ENCODE data around the gene MYBBP1A. TPM values are rescaled to one million over a fixed set of nuclear protein-coding genes. Genes with fewer than 3 reads are reported as not detected.

MYBBP1A gene
- total RNA-seq, 3 donors from 2014 or later (not counting 1 experiment from before 2014, with no cell fraction given), result 50.5 to 58.1 (median 52.7) TPM

DNA sequence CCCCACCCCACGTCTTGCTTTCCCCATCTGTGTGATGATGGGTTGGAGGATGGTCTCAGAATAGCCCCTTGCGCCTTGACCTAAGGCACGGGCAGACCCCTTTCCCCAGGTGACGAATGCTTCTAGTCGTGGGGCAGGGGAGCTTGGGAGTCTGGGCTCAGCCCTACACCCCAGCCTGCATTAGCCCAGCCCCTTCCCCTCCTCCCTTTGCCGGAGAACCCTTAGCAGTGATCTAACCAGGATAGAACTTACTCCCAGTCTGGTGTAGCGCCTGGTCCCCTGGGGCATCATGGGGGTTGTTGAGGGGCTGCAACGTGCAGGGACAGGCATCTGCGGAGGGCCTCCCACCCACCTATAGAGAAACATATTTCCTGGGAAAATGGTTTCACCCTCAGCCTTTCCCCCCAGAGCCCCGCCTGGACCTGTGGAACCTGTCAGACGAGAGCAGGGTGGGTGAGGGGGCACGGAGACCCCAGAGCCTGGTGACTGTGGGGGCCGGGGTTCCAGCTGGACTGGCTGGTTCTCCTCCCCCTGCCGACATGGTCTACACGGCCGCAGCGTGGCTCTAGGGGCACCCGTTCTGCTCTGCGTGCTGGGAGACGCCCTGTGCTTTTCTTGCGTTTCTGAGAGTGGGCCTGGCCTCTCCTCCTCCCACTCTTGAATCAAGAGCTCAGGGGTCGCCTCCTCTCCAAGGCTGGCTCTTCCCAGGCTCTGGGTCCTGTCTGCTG, 33.9 kb upstream of the MYBBP1A start:
- H3K4me1 Mint-ChIP-seq, result no peaks in the 10 kb centered on the region
- H3K9me3 ChIP-seq (ENCODE audit: control insufficient read depth, insufficient read depth, low read length), result no peaks in the 10 kb centered on the region
- H3K36me3 ChIP-seq (ENCODE audit: control insufficient read depth, insufficient read depth, low read length), result no peaks in the 10 kb centered on the region
- peaks cover 11 to 22% of the 10 kb centered on the region in 2 donors for H3K27me3 Mint-ChIP-seq (ENCODE audit: low read depth in 2 of 2)
- ATAC-seq (no peak), DNase-seq (no peak)
- H3K9me3 Mint-ChIP-seq, result no peaks in the 10 kb centered on the region
- no peak overlapping the region for H3K4me3 Mint-ChIP-seq
- TF ChIP-seq, protein P1, sequence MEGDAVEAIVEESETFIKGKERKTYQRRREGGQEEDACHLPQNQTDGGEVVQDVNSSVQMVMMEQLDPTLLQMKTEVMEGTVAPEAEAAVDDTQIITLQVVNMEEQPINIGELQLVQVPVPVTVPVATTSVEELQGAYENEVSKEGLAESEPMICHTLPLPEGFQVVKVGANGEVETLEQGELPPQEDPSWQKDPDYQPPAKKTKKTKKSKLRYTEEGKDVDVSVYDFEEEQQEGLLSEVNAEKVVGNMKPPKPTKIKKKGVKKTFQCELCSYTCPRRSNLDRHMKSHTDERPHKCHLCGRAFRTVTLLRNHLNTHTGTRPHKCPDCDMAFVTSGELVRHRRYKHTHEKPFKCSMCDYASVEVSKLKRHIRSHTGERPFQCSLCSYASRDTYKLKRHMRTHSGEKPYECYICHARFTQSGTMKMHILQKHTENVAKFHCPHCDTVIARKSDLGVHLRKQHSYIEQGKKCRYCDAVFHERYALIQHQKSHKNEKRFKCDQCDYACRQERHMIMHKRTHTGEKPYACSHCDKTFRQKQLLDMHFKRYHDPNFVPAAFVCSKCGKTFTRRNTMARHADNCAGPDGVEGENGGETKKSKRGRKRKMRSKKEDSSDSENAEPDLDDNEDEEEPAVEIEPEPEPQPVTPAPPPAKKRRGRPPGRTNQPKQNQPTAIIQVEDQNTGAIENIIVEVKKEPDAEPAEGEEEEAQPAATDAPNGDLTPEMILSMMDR (IDR thresholded peaks at IDR 0.05), result no peak
- H3K36me3 Mint-ChIP-seq, result no peaks in the 10 kb centered on the region
- WGBS (ENCODE audit: insufficient coverage), result 84% methylated on average over 22 of the region's 22 CpGs
- H3K27me3 ChIP-seq (ENCODE audit: control insufficient read depth, insufficient read depth, low read length), result peaks cover 5% of the 10 kb centered on the region
- intact Hi-C loops (cut with micrococcal nuclease), result no loop called here
- H3K27ac Mint-ChIP-seq, result no peak overlapping the region
- no peak overlapping the region for H3K27ac ChIP-seq (ENCODE audit: low read length)
- no peak overlapping the region for H3K4me3 ChIP-seq (ENCODE audit: low read length)
- H3K4me1 ChIP-seq (ENCODE audit: control insufficient read depth, insufficient read depth, low read length), result peaks cover 1% of the 10 kb centered on the region

DNA sequence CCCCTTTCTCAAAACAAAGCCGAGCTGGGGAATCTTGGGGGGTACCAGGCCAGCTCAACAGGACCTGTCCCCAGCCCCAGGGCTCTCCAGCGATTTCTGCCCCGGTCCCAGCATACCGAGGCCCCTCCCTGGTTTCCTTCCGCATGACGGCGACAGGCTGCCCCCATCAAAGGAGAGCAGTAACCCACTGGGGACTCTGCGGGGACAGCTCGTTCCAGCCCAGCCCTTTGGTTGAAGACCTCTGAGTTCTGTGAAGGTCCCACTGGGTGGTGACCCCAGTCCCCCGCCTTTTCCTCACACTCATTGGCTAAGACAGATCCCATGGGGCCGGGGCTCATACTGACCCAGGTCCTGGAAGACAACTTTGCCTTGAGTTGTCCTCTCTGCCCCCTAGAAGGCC, 33.2 kb upstream of the MYBBP1A start:
- Histone ChIP-seq H3K36me3 (ENCODE audit: control insufficient read depth, insufficient read depth, low read length) (no peaks in the 10 kb centered on the region), H3K27ac (ENCODE audit: low read length) (no peak overlapping the region), H3K4me1 (ENCODE audit: control insufficient read depth, insufficient read depth, low read length) (peaks cover 5% of the 10 kb centered on the region), H3K4me3 (ENCODE audit: low read length) (no peak overlapping the region), H3K27me3 (ENCODE audit: control insufficient read depth, insufficient read depth, low read length) (peaks cover 9% of the 10 kb centered on the region), H3K9me3 (ENCODE audit: control insufficient read depth, insufficient read depth, low read length) (no peaks in the 10 kb centered on the region)
- no peaks in the 10 kb centered on the region for H3K36me3 Mint-ChIP-seq
- no peaks in the 10 kb centered on the region for H3K9me3 Mint-ChIP-seq
- ATAC-seq, result no peak
- intact Hi-C loops (cut with micrococcal nuclease), result no loop called here
- 67% methylated on average over 11 of the region's 11 CpGs for WGBS (ENCODE audit: insufficient coverage)
- DNase-seq, result no peak
- H3K27me3 Mint-ChIP-seq (ENCODE audit: low read depth in 2 of 2), result peaks cover 17 to 27% of the 10 kb centered on the region in 2 donors
- no peak overlapping the region for H3K27ac Mint-ChIP-seq
- H3K4me3 Mint-ChIP-seq, result no peak overlapping the region
- peaks cover 0 to 4% of the 10 kb centered on the region in 2 donors for H3K4me1 Mint-ChIP-seq
- TF ChIP-seq, protein P1 (IDR thresholded peaks at IDR 0.05), result no peak

DNA sequence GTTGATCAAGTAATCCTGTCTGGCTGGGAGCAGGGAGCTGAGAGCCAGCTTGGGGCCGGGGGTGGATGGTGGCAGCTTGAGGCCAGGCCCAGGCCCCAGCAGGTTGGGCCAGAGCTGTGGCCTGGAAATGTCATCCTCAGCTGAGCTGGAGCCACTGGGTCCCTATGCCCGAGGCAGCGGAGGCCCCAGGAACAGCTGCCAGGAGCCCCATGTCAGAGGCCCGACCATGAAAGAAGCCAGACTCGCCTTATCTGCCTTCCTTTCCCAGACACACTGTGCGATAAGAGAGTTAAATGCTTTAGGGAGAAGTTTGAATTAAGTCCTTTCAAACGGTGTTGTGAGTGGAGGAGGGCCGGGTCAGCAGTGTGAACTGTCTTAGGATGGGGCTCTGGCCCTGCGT, 32.6 kb upstream of the MYBBP1A start:
- H3K9me3 ChIP-seq (ENCODE audit: control insufficient read depth, insufficient read depth, low read length), result no peaks in the 10 kb centered on the region
- Mint-ChIP-seq H3K27me3 (ENCODE audit: low read depth in 2 of 2) (peaks cover 23 to 29% of the 10 kb centered on the region in 2 donors), H3K27ac (no peak overlapping the region), H3K9me3 (no peaks in the 10 kb centered on the region), H3K4me1 (peaks cover 0 to 4% of the 10 kb centered on the region in 2 donors), H3K4me3 (no peak overlapping the region), H3K36me3 (no peaks in the 10 kb centered on the region)
- peaks cover 5% of the 10 kb centered on the region for H3K4me1 ChIP-seq (ENCODE audit: control insufficient read depth, insufficient read depth, low read length)
- 60% methylated on average over 9 of the region's 9 CpGs for WGBS (ENCODE audit: insufficient coverage)
- H3K4me3 ChIP-seq (ENCODE audit: low read length), result no peak overlapping the region
- DNase-seq, result no peak
- H3K27me3 ChIP-seq (ENCODE audit: control insufficient read depth, insufficient read depth, low read length), result peaks cover 9% of the 10 kb centered on the region
- ATAC-seq, result no peak
- TF ChIP-seq, protein P1 (IDR thresholded peaks at IDR 0.05), result no peak
- no peaks in the 10 kb centered on the region for H3K36me3 ChIP-seq (ENCODE audit: control insufficient read depth, insufficient read depth, low read length)
- intact Hi-C loops (cut with micrococcal nuclease), result no loop called here
- no peak overlapping the region for H3K27ac ChIP-seq (ENCODE audit: low read length)

DNA sequence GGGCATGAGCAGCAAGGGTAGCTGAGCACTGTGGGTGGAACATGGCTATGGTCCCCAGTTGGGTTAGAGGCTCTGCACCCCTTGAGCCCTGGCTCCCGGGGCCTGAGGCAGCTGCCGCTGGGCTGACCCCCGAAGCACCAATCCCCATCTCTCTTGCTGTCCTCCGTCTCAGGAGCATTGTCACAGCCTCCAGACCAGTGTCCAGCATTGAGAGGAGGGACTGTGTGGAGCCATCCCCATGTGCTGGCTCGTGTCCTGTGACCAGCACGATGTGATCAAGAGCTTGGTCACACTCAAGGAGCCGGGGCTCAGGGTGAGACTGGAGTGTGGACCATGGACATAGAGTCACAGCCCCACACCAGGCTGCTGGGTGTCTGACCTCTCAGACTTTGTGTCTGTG, 32.0 kb upstream of the MYBBP1A start:
- ATAC-seq, result no peak
- DNase-seq, result no peak
- Mint-ChIP-seq H3K36me3 (no peaks in the 10 kb centered on the region), H3K27ac (no peak overlapping the region), H3K4me3 (no peak overlapping the region), H3K9me3 (no peaks in the 10 kb centered on the region), H3K4me1 (peaks cover 0 to 4% of the 10 kb centered on the region in 2 donors), H3K27me3 (ENCODE audit: low read depth in 2 of 2) (peaks cover 26 to 31% of the 10 kb centered on the region in 2 donors)
- WGBS (ENCODE audit: insufficient coverage), result 88% methylated on average over 7 of the region's 7 CpGs
- H3K27ac ChIP-seq (ENCODE audit: low read length), result no peak overlapping the region
- intact Hi-C loops (cut with micrococcal nuclease), result no loop called here
- H3K4me1 ChIP-seq (ENCODE audit: control insufficient read depth, insufficient read depth, low read length), result peaks cover 5% of the 10 kb centered on the region
- TF ChIP-seq, protein P1 (IDR thresholded peaks at IDR 0.05), result no peak
- no peak overlapping the region for H3K4me3 ChIP-seq (ENCODE audit: low read length)
- no peaks in the 10 kb centered on the region for H3K9me3 ChIP-seq (ENCODE audit: control insufficient read depth, insufficient read depth, low read length)
- peaks cover 9% of the 10 kb centered on the region for H3K27me3 ChIP-seq (ENCODE audit: control insufficient read depth, insufficient read depth, low read length)
- H3K36me3 ChIP-seq (ENCODE audit: control insufficient read depth, insufficient read depth, low read length), result no peaks in the 10 kb centered on the region

Data from natural killer cell (primary cell).